GM19240 (cell line): ENCODE results near the gene PRICKLE2.

Experiments
- DNase-seq: peaks from one replicate; pipeline ENCODE4 v3.0.0; 2011; ENCODE audit warnings: low spot score; ENCODE audit not compliant: insufficient read length

Gene PRICKLE2

GRCh38 chr3:64224826-64225610 is at the start of gene PRICKLE2:
Gene PRICKLE2 (minus strand): TSS chr3:64225466. CDS start chr3:64198927, 26,539 bp downstream.
- no peak for DNase-seq

- DNase-seq: no peak
Observed at GRCh38 chr3:64272842-64273241, 47.6 kb upstream of the PRICKLE2 start.

GRCh38 chr3:64272271-64272670 is 47.0 kb upstream of the PRICKLE2 start:
- no peak for DNase-seq

- no peak for DNase-seq
Observed at GRCh38 chr3:64271631-64272030, 46.4 kb upstream of the PRICKLE2 start.

GRCh38 chr3:64270866-64271260 is 45.6 kb upstream of the PRICKLE2 start:
- no peak for DNase-seq

- DNase-seq: no peak
Observed at GRCh38 chr3:64270142-64270865, 45.0 kb upstream of the PRICKLE2 start.

GRCh38 chr3:64268926-64269325 is 43.7 kb upstream of the PRICKLE2 start:
- no peak for DNase-seq

- DNase-seq: no peak
Observed at GRCh38 chr3:64267721-64268604, 42.7 kb upstream of the PRICKLE2 start.

GRCh38 chr3:64266983-64267382 is 41.7 kb upstream of the PRICKLE2 start:
- no peak for DNase-seq

- DNase-seq: no peak
Observed at GRCh38 chr3:64266065-64266931, 41.0 kb upstream of the PRICKLE2 start.

- no peak for DNase-seq
Observed at GRCh38 chr3:64265646-64266045, 40.4 kb upstream of the PRICKLE2 start.

- DNase-seq: no peak
Observed at GRCh38 chr3:64264501-64265109, 39.3 kb upstream of the PRICKLE2 start.

GRCh38 chr3:64262574-64263114 is 37.4 kb upstream of the PRICKLE2 start:
- DNase-seq: no peak

- DNase-seq: no peak
Observed at GRCh38 chr3:64260431-64260830, 35.2 kb upstream of the PRICKLE2 start.

- no peak for DNase-seq
Observed at GRCh38 chr3:64259636-64260035, 34.4 kb upstream of the PRICKLE2 start.

GRCh38 chr3:64257100-64257755 is 32.0 kb upstream of the PRICKLE2 start:
- DNase-seq: no peak

- no peak for DNase-seq
Observed at GRCh38 chr3:64255741-64256340, 30.6 kb upstream of the PRICKLE2 start.

- no peak for DNase-seq
Observed at GRCh38 chr3:64254443-64254842, 29.2 kb upstream of the PRICKLE2 start.

- DNase-seq: no peak
Observed at GRCh38 chr3:64253689-64254088, 28.4 kb upstream of the PRICKLE2 start.
